GM18867 (cell line): ENCODE measurements around the gene TTC31.
"Not testable (repeated sequence)": the region's sequence is repeated elsewhere in the genome, so short reads cannot be mapped to it uniquely, and the experiment has no call there.

Experiments used
- ATAC-seq: cut with Tn5 transposase; IDR thresholded peaks from one replicate; pipeline ENCODE4 v1.9.1; 2021; ENCODE audit warnings: mild to moderate bottlenecking, moderate library complexity; ENCODE audit not compliant: unreplicated experiment

Gene TTC31

GRCh38 chr2:74483675-74484164, 839 bp downstream of the TTC31 start:
- not testable (repeated sequence) for ATAC-seq

GRCh38 chr2:74486141-74486540, 3.3 kb downstream of the TTC31 start:
- ATAC-seq = no peak

DNA sequence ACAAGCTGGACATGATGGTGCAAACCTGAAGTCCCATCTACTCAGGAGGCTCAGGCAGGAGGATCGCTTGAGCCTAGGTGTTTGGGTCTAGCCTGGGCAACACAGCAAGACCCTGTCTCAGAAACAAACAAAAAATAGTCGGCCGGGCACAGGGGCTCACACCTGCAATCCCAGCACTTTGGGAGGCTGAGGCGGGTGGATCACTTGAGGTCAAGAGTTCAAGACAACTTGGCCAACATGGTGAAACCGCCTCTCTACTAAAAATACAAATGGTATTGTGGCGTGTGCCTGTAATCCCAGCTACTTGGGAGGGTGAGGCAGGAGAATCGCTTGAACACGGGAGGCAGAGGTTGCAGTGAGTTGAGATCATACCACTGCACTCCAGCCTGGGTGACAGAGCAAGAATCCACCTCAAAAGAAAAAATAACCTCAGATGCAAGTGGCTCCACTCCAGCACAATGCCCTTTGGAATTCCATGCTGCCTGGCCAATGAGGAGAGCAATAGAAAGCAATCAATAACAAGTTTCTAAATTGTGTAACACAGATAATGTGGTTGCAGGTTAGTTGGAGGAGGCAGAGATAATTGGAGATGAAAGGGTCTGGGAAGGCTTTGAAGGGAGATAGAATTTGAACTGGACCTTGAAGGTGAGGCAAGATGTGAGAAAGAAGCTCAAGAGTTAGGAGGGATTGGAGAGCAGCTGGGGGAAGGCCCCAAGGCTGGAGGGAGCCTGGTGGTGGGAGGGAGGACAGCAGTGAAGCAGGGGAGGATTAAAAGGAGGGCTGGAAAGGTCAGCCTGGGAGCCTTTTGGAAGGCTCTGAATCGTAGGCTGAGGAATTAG, 6.0 kb downstream of the TTC31 start:
- no peak for ATAC-seq

DNA sequence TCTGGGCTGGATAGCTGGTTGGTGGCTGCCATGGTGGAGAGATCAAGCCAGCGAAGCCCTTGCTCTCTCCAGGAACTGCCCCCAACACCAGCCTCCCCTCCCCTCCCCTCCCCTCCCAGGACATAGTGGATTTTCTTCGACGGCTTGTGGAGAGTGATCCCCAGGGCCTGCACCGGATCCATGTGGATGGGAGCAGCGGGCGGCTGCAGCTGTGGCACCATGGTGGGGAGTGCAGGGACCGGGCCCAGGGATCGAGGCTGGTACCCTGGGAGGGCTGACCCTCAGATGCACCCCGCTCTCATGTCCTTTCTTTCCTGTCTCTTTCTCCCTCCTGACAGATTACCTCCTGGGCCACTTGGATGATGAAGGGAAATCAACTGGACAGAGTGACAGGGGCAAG, 7.0 kb downstream of the TTC31 start:
- no peak for ATAC-seq

DNA sequence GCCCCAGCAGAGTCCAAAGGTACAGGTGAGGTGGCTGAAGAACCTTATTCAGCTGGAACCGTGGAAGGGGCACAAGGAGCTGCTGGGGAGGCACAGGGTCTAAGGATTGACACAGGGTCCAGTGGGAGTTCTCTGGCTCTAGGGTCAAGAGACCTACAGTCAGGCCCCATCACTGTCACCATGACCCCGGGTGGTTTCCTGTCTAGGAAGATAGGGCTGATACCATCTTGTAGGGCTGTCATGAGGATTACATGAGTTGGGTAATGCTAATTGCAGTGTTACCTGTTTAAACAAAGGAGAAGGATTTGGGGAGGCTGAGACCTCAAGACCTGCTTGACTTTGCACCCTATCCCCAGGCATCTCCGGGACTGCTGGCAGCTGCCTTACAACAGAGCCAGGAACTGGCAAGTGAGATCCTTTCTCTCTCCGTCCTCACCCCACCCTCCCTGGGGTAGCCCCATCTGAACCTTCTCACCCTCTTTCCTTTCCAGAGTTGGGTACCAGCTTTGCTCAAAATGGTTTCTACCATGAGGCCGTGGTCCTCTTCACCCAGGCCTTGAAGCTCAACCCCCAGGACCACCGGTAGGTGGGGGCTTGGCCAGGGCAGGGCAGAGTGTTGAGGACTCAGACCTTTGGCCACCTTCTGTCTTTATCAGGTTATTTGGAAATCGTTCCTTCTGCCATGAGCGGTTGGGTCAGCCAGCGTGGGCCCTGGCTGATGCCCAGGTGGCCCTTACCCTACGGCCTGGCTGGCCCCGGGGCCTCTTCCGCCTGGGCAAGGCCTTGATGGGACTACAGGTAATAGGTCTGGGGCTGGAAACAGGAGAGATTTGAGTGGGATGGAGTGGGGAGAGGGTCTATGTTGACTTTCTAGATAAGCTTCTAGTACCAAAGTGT, 9.0 kb downstream of the TTC31 start:
- ATAC-seq = no peak

- no peak for ATAC-seq
These were observed 10.7 kb downstream of the TTC31 start for GRCh38 chr2:74493546-74493945.

- ATAC-seq = no peak
These were observed 12.6 kb downstream of the TTC31 start for GRCh38 chr2:74495440-74495839.

DNA sequence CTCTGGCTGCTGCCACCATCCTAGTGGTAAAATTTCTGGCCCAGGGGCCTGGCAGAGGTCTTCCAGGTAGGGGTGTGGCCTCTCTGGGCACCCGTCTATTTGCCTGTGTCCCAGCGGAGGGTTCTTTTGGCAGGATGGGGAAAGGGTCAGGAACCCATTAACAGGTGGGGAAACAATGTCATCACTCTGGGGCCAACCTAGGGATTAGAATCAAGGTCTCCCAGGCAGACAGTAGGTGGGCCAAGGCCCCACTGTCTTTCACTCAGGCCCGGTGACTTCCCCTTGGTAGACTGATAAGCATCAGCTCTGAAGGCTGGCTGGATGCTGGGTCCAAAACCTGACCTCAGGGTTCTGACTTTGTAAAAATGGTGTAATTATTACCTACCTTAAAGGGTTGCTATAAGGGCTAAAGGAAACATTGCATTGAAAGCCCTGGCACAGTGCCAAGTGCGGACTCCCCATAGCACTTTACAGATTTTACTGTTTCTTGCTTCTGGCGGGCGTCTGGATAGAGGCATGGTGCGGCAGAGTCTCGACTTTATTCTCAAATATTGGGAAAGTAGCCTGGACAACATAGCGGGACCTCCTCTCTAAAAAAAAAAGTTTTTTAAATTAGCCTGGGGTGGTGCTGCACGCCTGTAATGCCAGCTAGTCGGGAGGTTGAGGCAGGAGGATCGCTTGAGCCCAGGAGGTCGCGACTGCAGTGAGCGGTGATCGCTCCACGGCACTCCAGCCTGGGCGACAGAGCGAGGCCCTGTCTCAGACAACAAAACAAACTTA, 14.3 kb downstream of the TTC31 start:
- ATAC-seq = no peak

- ATAC-seq = no peak
These were observed 15.1 kb downstream of the TTC31 start for GRCh38 chr2:74497777-74498499.

GRCh38 chr2:74498500-74499266, 15.8 kb downstream of the TTC31 start:
- no peak for ATAC-seq

GRCh38 chr2:74499267-74499939, 16.5 kb downstream of the TTC31 start, which contains the start of gene LBX2:
Gene LBX2 (minus strand): TSS chr2:74499603. CDS start chr2:74499537, 66 bp downstream.
- ATAC-seq = no peak

DNA sequence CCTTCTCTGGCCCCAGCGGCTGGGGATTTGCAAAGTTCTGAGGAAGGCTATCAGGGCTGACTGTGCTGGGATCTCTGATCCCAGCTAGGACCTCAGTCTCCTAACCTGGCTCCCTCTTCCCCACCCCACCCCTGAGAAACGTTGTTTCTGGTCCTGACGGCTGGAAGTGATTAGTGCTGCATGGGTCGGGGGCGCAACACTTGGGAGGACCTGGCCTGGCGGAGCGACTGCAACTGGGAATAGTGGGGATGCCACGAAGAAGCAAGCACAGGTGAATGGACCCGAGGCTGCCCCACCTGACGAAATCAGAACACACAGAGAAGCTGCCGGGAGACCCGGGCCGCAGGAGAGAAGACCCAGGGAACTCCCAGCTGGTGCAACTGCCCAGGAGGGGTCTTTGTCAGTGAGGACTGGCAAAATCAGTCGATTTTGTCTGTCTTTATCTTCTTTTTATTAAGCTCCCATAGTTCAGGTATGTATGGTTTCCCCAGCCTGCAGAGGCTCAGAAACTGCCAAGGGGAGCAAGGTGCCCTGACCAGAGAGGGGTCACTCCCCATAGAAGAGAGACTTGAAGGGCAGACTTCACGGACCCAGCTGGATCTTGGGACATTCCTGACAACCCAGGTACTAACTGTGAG, 17.2 kb downstream of the TTC31 start:
- ATAC-seq = no peak

GRCh38 chr2:74500578-74500946, 17.7 kb downstream of the TTC31 start:
- ATAC-seq = no peak

DNA sequence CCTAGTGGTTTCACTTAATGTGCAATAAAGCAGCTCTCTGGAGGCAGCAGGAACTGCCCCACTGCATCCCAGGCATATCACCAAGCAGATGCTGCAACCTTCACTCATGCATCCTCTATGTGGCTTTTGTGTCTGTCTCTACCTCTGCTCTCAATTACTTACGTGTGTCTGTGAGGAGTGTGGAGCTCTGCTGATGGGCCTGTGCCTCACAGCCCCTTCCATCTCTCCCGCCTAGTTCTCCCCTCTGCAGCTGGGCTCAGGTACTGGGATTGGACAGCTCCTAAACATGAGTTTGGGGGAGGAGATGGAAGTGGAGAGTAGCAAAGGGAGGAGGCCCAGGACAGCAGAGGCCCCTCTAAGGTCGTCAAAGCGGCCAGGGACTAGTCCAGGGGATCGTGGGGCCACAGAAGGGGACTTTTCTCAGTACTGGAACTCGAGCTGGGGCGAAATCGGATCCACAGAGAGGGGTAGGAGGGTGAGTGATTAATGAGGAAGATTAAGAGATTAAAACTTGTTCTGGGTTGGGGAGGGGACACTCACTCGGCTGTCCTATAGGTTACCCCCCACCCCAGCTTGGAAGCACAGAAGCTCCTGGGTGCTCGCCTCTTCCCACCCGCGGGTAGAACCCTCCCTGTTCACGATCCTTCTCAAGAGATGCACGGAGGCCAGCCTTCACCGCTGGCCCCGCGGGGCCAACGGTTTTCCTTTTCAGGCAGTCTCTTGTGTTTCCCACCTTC, 18.6 kb downstream of the TTC31 start:
- ATAC-seq = no peak

DNA sequence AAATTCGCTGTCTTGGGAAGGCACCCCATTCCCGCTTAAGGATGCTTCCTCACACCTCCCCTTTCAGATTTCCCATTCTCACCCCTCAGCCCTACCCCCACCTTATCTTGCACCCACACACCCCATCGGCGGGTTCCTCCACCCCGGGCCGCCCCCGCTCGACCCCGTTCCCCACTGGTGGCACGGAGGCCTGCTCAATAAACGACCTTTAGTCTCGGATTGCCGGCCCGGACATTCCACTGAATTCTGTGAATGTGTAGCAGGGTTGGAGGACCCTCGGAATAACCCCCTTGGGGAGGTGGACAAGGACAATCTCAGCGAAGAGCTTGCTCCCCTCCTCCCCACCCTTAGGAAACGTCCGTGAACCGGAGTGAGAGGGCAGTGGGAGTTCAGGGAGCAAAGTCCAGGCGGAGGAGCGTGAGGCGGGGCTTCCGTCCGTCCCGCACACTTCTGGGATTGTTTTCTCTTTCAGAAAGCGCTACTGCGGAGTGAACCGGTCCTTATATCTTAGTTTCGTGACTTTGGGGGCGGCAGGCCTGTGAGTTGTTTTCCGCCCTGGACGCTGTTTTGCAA, 19.4 kb downstream of the TTC31 start:
- no peak for ATAC-seq

DNA sequence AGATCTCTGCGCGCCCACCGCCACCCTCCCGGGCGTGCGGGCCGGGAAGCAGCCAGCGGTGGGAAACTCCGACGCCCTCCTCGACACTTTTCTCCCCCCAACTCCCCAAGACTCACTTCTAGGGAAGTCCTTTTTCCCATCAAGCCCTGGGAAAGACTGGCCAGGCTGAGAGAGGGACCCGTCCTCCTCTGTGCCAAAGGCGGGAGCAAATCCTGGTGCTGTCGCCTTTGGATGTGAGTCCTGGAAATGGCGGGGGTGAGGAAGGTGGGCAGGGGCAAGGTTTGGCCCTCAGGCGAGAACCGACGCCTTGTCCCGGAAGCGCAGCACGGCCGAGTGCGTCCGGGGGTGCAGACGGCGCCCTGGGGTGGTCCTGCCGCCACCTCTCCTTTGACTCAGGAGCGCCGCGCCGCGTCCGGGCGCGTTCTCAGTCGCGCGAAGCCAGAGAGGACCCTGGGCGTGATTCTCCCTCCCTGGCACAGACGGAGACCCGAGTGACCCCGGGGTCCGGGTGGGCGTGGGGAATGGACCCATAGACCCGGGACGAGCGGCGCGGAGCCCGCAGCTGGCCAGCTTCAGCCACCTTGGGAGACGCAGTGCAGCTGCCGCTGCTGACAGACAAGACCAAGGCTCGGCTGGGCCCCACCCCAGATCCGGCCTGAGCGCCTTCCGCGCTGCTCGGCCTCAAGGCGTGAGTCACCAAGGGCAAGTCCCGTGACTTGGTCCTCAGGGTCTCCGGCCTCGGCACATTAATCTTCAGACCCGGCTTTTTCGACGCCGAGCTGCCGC, 20.0 kb downstream of the TTC31 start:
- ATAC-seq = peak; percentile 31
